Esophagus squamous epithelium (tissue), 4 donors: ENCODE results near the gene FIS1.

Experiments used
- CTCF ChIP-seq, 6 experiments: fragments of 450-650 bp in 4 of 6; fragments of 200-600 bp in 2 of 6; sonication (generic) in 2 of 6; IDR thresholded peaks; one replicate each; pipeline ENCODE4 v1.5.1; 2016 to 2019; ENCODE audit warnings: antibody characterized with exemption in 6 of 6, mild to moderate bottlenecking in 4 of 6, moderate library complexity in 4 of 6
- POLR2A ChIP-seq, 4 donors: fragments of 450-650 bp; IDR thresholded peaks; one replicate each; pipeline ENCODE4 v1.6.1; 2017; ENCODE audit warnings: antibody characterized with exemption in 4 of 4, mild to moderate bottlenecking in 4 of 4, moderate library complexity in 3 of 4

- TF ChIP-seq CTCF (IDR thresholded peaks at IDR 0.05), result no peak
- TF ChIP-seq POLR2A (IDR thresholded peaks at IDR 0.05), result no peak
Observed at GRCh38 chr7:101287032-101287431, 42.2 kb upstream of the FIS1 start.
